HEK293 (cell line): ENCODE data around the gene NPHP1.

ENCODE experiments used
- CTCF ChIA-PET: fragments of 350-600 bp; formaldehyde crosslinking; extraction: SDS; loops from one replicate; lab custom pipeline; 2021; ENCODE audit warnings: antibody characterized with exemption; lab: Yijun Ruan, JAX
- POLR2A ChIA-PET: fragments of 300-600 bp; formaldehyde crosslinking; extraction: SDS; loops from one replicate; lab custom pipeline; 2020; ENCODE audit warnings: antibody characterized with exemption, inconsistent platforms; lab: Yijun Ruan, JAX
- H3K27ac ChIP-seq: fragments of 200-500 bp; sonication (Bioruptor generic); 2 replicates; pipeline ENCODE4 v1.5.1; 2014; ENCODE audit warnings: low read depth, low read length, control low read depth, inconsistent platforms; ENCODE audit errors: extremely low read depth
- H3K36me3 ChIP-seq, 2 experiments: fragments of 200-500 bp in 1 of 2; sonication (Bioruptor generic) in 1 of 2; 1 replicate in 1 of 2; 2 replicates in 1 of 2; pipeline ENCODE4 v1.5.1; 2014 to 2017; ENCODE audit warnings: inconsistent platforms in 2 of 2, low read length in 2 of 2; ENCODE audit not compliant: control insufficient read depth in 2 of 2, insufficient read depth in 1 of 2
- H3K4me1 ChIP-seq: fragments of 200-500 bp; sonication (Bioruptor generic); 2 replicates; pipeline ENCODE4 v1.5.1; 2014; ENCODE audit warnings: mild to moderate bottlenecking, low read length, inconsistent platforms; ENCODE audit not compliant: control insufficient read depth, insufficient read depth
- H3K4me3 ChIP-seq: 2 replicates; pipeline ENCODE4 v1.5.1; 2011; ENCODE audit warnings: low read depth, mild to moderate bottlenecking, control low read depth, low read length, moderate library complexity
- H3K9me3 ChIP-seq: fragments of 200-500 bp; sonication (Bioruptor generic); 2 replicates; pipeline ENCODE4 v1.5.1; 2014; ENCODE audit warnings: low read depth, low read length, inconsistent platforms; ENCODE audit not compliant: control insufficient read depth, insufficient read depth
- BCL6B ChIP-seq: fragments of 450-650 bp; formaldehyde crosslinking; IDR thresholded peaks from 2 replicates; pipeline ENCODE4 v1.5.1; 2017; ENCODE audit warnings: missing biosample characterization, missing genetic modification characterization
- GFI1B ChIP-seq: fragments of 450-650 bp; formaldehyde crosslinking; IDR thresholded peaks from 2 replicates; pipeline ENCODE4 v1.5.1; 2016; ENCODE audit warnings: missing biosample characterization, missing genetic modification characterization
- HOXA7 ChIP-seq: sonication (generic); formaldehyde crosslinking; IDR thresholded peaks from 2 replicates; pipeline ENCODE4 v1.8.1; 2022; ENCODE audit warnings: missing genetic modification reagents, borderline replicate concordance
- KLF17 ChIP-seq: fragments of 450-650 bp; formaldehyde crosslinking; IDR thresholded peaks from 2 replicates; pipeline ENCODE4 v1.5.1; 2016; ENCODE audit warnings: missing biosample characterization, missing genetic modification characterization
- MEIS1 ChIP-seq: sonication (generic); formaldehyde crosslinking; IDR thresholded peaks from 2 replicates; pipeline ENCODE4 v1.8.1; 2022; ENCODE audit warnings: missing genetic modification reagents, mild to moderate bottlenecking, borderline replicate concordance
- REST ChIP-seq: fragments of 450-650 bp; formaldehyde crosslinking; IDR thresholded peaks from 2 replicates; pipeline ENCODE4 v1.5.1; 2016; ENCODE audit warnings: missing biosample characterization, missing genetic modification characterization
- ZFP41 ChIP-seq: fragments of 450-650 bp; formaldehyde crosslinking; IDR thresholded peaks from 2 replicates; pipeline ENCODE4 v1.5.1; 2016; ENCODE audit warnings: missing biosample characterization, missing genetic modification characterization, borderline replicate concordance
- ZNF121 ChIP-seq: fragments of 450-650 bp; formaldehyde crosslinking; IDR thresholded peaks from 2 replicates; pipeline ENCODE4 v1.5.1; 2016; ENCODE audit warnings: missing biosample characterization, missing genetic modification characterization
- ZNF148 ChIP-seq: fragments of 450-650 bp; formaldehyde crosslinking; IDR thresholded peaks from 2 replicates; pipeline ENCODE4 v1.5.0; 2017; ENCODE audit warnings: missing biosample characterization, missing genetic modification characterization, borderline replicate concordance
- ZNF169 ChIP-seq: fragments of 450-650 bp; formaldehyde crosslinking; IDR thresholded peaks from 2 replicates; pipeline ENCODE4 v1.5.1; 2016; ENCODE audit warnings: missing biosample characterization, missing genetic modification characterization
- ZNF211 ChIP-seq: fragments of 450-650 bp; formaldehyde crosslinking; IDR thresholded peaks from 2 replicates; pipeline ENCODE4 v1.5.1; 2016; ENCODE audit warnings: low read depth, missing biosample characterization, missing genetic modification characterization
- ZNF248 ChIP-seq: fragments of 450-650 bp; formaldehyde crosslinking; IDR thresholded peaks from 2 replicates; pipeline ENCODE4 v1.5.1; 2017; ENCODE audit warnings: missing biosample characterization, missing genetic modification characterization
- ZNF324 ChIP-seq: fragments of 450-650 bp; formaldehyde crosslinking; IDR thresholded peaks from 2 replicates; pipeline ENCODE4 v1.5.1; 2016; ENCODE audit warnings: missing biosample characterization, missing genetic modification characterization
- ZNF449 ChIP-seq: fragments of 450-650 bp; formaldehyde crosslinking; IDR thresholded peaks from 2 replicates; pipeline ENCODE4 v1.5.1; 2017; ENCODE audit warnings: missing biosample characterization, mild to moderate bottlenecking, missing genetic modification characterization, moderate library complexity
- ZNF529 ChIP-seq: fragments of 450-650 bp; formaldehyde crosslinking; IDR thresholded peaks from 2 replicates; pipeline ENCODE4 v1.5.1; 2017; ENCODE audit warnings: missing genetic modification characterization, missing biosample characterization; ENCODE audit not compliant: insufficient replicate concordance
- ZNF560 ChIP-seq: fragments of 450-650 bp; formaldehyde crosslinking; IDR thresholded peaks from 2 replicates; pipeline ENCODE4 v1.5.1; 2017; ENCODE audit warnings: missing biosample characterization, missing genetic modification characterization, borderline replicate concordance
- ZNF624 ChIP-seq: fragments of 450-650 bp; formaldehyde crosslinking; IDR thresholded peaks from 2 replicates; pipeline ENCODE4 v1.5.1; 2017; ENCODE audit warnings: missing biosample characterization, missing genetic modification characterization

Gene NPHP1

GRCh38 chr2:110124038-110124825 is 80.6 kb downstream of the NPHP1 start:
- Histone ChIP-seq H3K36me3 (no peaks in the 10 kb centered on the region), H3K4me3 (no peak overlapping the region), H3K9me3 (no peaks in the 10 kb centered on the region), H3K4me1 (0 out of 2 replicates have a peak, but pooled peaks cover 3% of the 10 kb centered on the region), H3K27ac (no peak overlapping the region)
- TF ChIP-seq ZNF449: no peak
- TF ChIP-seq ZNF529 (tag by site-specific recombination): no peak
- no peak for TF ChIP-seq ZNF560 (tag by site-specific recombination)
- no peak for TF ChIP-seq BCL6B (tag by site-specific recombination)
- no peak for TF ChIP-seq ZNF248 (tag by site-specific recombination)
- no peak for TF ChIP-seq KLF17 (tag by site-specific recombination)
- ChIA-PET POLR2A (no interaction called here), CTCF (interaction anchor here (0.6 kb wide), 1 partner anchor 8 kb away, joined by 5 read pairs; no protein-coding TSS in a partner anchor)

GRCh38 chr2:110121592-110121991 is 83.2 kb downstream of the NPHP1 start:
- H3K4me1 ChIP-seq: 0 out of 2 replicates have a peak, but pooled peaks cover 3% of the 10 kb centered on the region
- CTCF ChIA-PET: interaction anchor here (1.6 kb wide), 1 partner anchor 36 kb away, joined by 4 read pairs; no protein-coding TSS in a partner anchor
- POLR2A ChIA-PET: no interaction called here
- no peak overlapping the region for H3K27ac ChIP-seq
- H3K4me3 ChIP-seq: no peak overlapping the region
- no peak for TF ChIP-seq ZNF624 (tag by site-specific recombination)
- no peaks in the 10 kb centered on the region for H3K9me3 ChIP-seq
- H3K36me3 ChIP-seq: no peaks in the 10 kb centered on the region

- no peaks in the 10 kb centered on the region for H3K9me3 ChIP-seq
- H3K36me3 ChIP-seq: no peaks in the 10 kb centered on the region
- H3K4me3 ChIP-seq: no peak overlapping the region
- H3K27ac ChIP-seq: no peak overlapping the region
- CTCF ChIA-PET: no interaction called here
- 0 out of 2 replicates have a peak, but pooled peaks cover under 1% of the 10 kb centered on the region for H3K4me1 ChIP-seq
- POLR2A ChIA-PET: no interaction called here
- TF ChIP-seq ZNF169 (tag by site-specific recombination): no peak
- no peak for TF ChIP-seq ZNF324 (tag by site-specific recombination)
- no peak for TF ChIP-seq REST (tag by site-specific recombination)
- no peak for TF ChIP-seq ZFP41 (tag by site-specific recombination)
- no peak for TF ChIP-seq GFI1B (tag by site-specific recombination)
- no peak for TF ChIP-seq MEIS1 (CRISPR knock-in tag)
- TF ChIP-seq ZNF148 (tag by site-specific recombination): no peak
- no peak for TF ChIP-seq ZNF121 (tag by site-specific recombination)
- TF ChIP-seq HOXA7: no peak
- no peak for TF ChIP-seq ZNF211 (tag by site-specific recombination)
Observed at GRCh38 chr2:110121052-110121334, 83.8 kb downstream of the NPHP1 start.
